ENCODE results near the gene CDK5RAP2.

GRCh38 chr9:120583958-120584369, 4.0 kb upstream of the CDK5RAP2 start:
- TF ChIP-seq, protein P1, sequence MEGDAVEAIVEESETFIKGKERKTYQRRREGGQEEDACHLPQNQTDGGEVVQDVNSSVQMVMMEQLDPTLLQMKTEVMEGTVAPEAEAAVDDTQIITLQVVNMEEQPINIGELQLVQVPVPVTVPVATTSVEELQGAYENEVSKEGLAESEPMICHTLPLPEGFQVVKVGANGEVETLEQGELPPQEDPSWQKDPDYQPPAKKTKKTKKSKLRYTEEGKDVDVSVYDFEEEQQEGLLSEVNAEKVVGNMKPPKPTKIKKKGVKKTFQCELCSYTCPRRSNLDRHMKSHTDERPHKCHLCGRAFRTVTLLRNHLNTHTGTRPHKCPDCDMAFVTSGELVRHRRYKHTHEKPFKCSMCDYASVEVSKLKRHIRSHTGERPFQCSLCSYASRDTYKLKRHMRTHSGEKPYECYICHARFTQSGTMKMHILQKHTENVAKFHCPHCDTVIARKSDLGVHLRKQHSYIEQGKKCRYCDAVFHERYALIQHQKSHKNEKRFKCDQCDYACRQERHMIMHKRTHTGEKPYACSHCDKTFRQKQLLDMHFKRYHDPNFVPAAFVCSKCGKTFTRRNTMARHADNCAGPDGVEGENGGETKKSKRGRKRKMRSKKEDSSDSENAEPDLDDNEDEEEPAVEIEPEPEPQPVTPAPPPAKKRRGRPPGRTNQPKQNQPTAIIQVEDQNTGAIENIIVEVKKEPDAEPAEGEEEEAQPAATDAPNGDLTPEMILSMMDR (IDR thresholded peaks at IDR 0.05) = no peak
- no peak for TF ChIP-seq POLR2A (IDR thresholded peaks at IDR 0.05)
